Sigmoid colon (tissue), 4 donors: Measurements from ENCODE around the gene SORBS1.

ENCODE experiments used
- CTCF ChIP-seq, 4 experiments: fragments of 450-650 bp in 3 of 4; fragments of 200-600 bp in 1 of 4; IDR thresholded peaks; one replicate each; pipeline ENCODE4 v1.5.1; 2016 to 2019; ENCODE audit warnings: antibody characterized with exemption in 4 of 4, mild to moderate bottlenecking in 3 of 4, moderate library complexity in 2 of 4
- EP300 ChIP-seq, 4 donors: sonication (generic); formaldehyde crosslinking; IDR thresholded peaks; one replicate each; pipeline ENCODE4 v1.6.1; 2017; ENCODE audit warnings: antibody characterized with exemption in 4 of 4
- POLR2A ChIP-seq, 2 donors: fragments of 450-650 bp; IDR thresholded peaks; one replicate each; pipeline ENCODE4 v1.6.1; 2016; ENCODE audit warnings: antibody characterized with exemption in 2 of 2, mild to moderate bottlenecking in 2 of 2, moderate library complexity in 2 of 2

DNA sequence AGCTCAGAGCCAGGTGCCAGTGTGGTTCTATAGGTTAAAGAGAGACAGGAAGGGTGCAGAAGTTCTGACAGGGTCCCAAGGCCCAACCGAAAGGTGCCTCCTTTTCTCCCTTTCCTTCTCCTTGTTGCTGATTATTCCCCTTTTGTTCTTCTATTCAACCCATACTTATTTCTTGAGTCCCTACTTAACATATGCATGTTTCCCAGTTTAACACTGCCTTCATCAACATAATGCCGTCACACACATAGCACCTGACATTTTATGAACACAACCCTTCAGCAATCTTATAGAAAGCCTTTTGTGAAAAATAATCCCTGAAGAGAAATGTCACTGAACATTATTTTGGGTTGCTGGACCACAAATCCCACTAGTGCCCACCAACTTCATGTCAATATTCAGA is 39.1 kb downstream of the SORBS1 start:
- TF ChIP-seq POLR2A (IDR thresholded peaks at IDR 0.05) (no peak), CTCF (IDR thresholded peaks at IDR 0.05) (no peak), EP300 (IDR thresholded peaks at IDR 0.05) (no peak)
